Endothelial cell of umbilical vein (primary cell): ENCODE results near the gene HBZ. TPM values are rescaled to one million over a fixed set of nuclear protein-coding genes. Genes with fewer than 3 reads are reported as not detected.
"Not testable (repeated sequence)": the region's sequence is repeated elsewhere in the genome, so short reads cannot be mapped to it uniquely, and the experiment has no call there.

Experiments
- BruUV-seq: library from RNA; stranded (reverse); fragments of 400-500 nt; replicated peaks from 2 replicates; lab custom pipeline; 2021; lab: Mats Ljungman, UMichigan
- CTCF ChIA-PET: fragments of 300-600, 350-600 bp; sonication (Branson Sonifier 250); formaldehyde crosslinking; loops from one replicate; lab custom pipeline; 2021; ENCODE audit warnings: antibody characterized with exemption, inconsistent platforms; lab: Charles Lee
- POLR2A ChIA-PET: fragments of 300-600, 350-600 bp; sonication (Branson Sonifier 250); formaldehyde crosslinking; loops from one replicate; lab custom pipeline; 2021; ENCODE audit warnings: antibody characterized with exemption, inconsistent platforms; lab: Charles Lee
- DNase-seq: peaks from one replicate; pipeline ENCODE4 v3.0.0-alpha.2; 2011; ENCODE audit warnings: low read depth, low spot score
- FAIRE-seq: peaks from 2 replicates; lab custom pipeline; 2011; peaks lifted over from hg19 to GRCh38; lab: Jason Lieb, UNC
- H2AFZ ChIP-seq: 2 replicates; pipeline ENCODE4 v1.6.0; 2012; ENCODE audit warnings: low read depth, low read length, control low read depth, inconsistent platforms
- H3K27ac ChIP-seq: 2 replicates; pipeline ENCODE4 v1.5.1; 2011; ENCODE audit warnings: low read depth, mild to moderate bottlenecking, control low read depth, low read length, moderate library complexity; ENCODE audit not compliant: insufficient read depth
- H3K27me3 ChIP-seq, 2 experiments: 2 replicates each; pipeline versions ENCODE4 v1.6.0 to v1.6.1; 2011; ENCODE audit warnings: low read length in 2 of 2, mixed read lengths in 1 of 2; ENCODE audit not compliant: control insufficient read depth in 2 of 2, insufficient read depth in 2 of 2
- H3K36me3 ChIP-seq, 2 experiments: 2 replicates in 1 of 2; 3 replicates in 1 of 2; pipeline ENCODE4 v1.5.1; 2011; ENCODE audit warnings: low read length in 2 of 2, mild to moderate bottlenecking in 1 of 2, moderate library complexity in 1 of 2; ENCODE audit not compliant: control insufficient read depth in 2 of 2, insufficient read depth in 2 of 2; ENCODE audit errors: extremely low read depth in 1 of 2
- H3K4me1 ChIP-seq: 3 replicates; pipeline ENCODE4 v1.5.1; 2011; ENCODE audit warnings: mild to moderate bottlenecking, low read length; ENCODE audit not compliant: control insufficient read depth, insufficient read depth; ENCODE audit errors: extremely low read depth
- H3K4me2 ChIP-seq: 2 replicates; pipeline ENCODE4 v1.6.1; 2011; ENCODE audit warnings: low read length, control low read depth, mixed read lengths; ENCODE audit not compliant: insufficient read depth
- H3K4me3 ChIP-seq, 3 experiments: fragments of 200-600 bp in 1 of 3; sonication (generic), shearing (Covaris generic) in 1 of 3; replicated peaks in 1 of 3; 2 replicates each; pipeline ENCODE4 v1.5.1; 2011 to 2016; ENCODE audit warnings: control low read depth in 3 of 3, low read length in 3 of 3, mild to moderate bottlenecking in 2 of 3, inconsistent platforms in 1 of 3, low read depth in 1 of 3, moderate library complexity in 1 of 3; ENCODE audit not compliant: insufficient read depth in 1 of 3
- H3K79me2 ChIP-seq: 2 replicates; pipeline ENCODE4 v1.6.0; 2012; ENCODE audit warnings: low read length, inconsistent platforms; ENCODE audit not compliant: control insufficient read depth, insufficient read depth
- H3K9ac ChIP-seq: replicated peaks from 2 replicates; pipeline ENCODE3; 2011; ENCODE audit warnings: low read length, control low read depth; ENCODE audit not compliant: insufficient read depth; ENCODE audit errors: extremely low read depth
- H3K9me1 ChIP-seq: replicated peaks from 3 replicates; pipeline ENCODE4 v1.6.0; 2011; ENCODE audit warnings: mild to moderate bottlenecking, low read length; ENCODE audit not compliant: control insufficient read depth, insufficient read depth; ENCODE audit errors: extremely low read depth
- H3K9me3 ChIP-seq: replicated peaks from 2 replicates; pipeline ENCODE4 v1.5.1; 2012; ENCODE audit warnings: low read length, inconsistent platforms; ENCODE audit not compliant: control insufficient read depth, insufficient read depth
- H4K20me1 ChIP-seq: replicated peaks from 2 replicates; pipeline ENCODE3; 2011; ENCODE audit warnings: mild to moderate bottlenecking, low read length; ENCODE audit not compliant: control insufficient read depth, insufficient read depth; ENCODE audit errors: extremely low read depth
- CTCF ChIP-seq, 2 donors: IDR thresholded peaks; 1 replicate in 1 of 2; 2 replicates in 1 of 2; pipeline ENCODE4 v1.5.1; 2011; ENCODE audit warnings: low read length in 2 of 2, mild to moderate bottlenecking in 2 of 2, moderate library complexity in 2 of 2, control low read depth in 1 of 2, inconsistent platforms in 1 of 2, low read depth in 1 of 2; ENCODE audit not compliant: insufficient read depth in 1 of 2; ENCODE audit errors: extremely low read depth in 1 of 2
- EZH2 ChIP-seq: IDR thresholded peaks from 2 replicates; pipeline ENCODE4 v1.6.1; 2012; ENCODE audit warnings: borderline replicate concordance, low read depth, mild to moderate bottlenecking, moderate library complexity, low read length, inconsistent platforms; ENCODE audit not compliant: severe bottlenecking
- FOS ChIP-seq: IDR thresholded peaks from 2 replicates; pipeline ENCODE4 v1.6.1; 2011; ENCODE audit warnings: mild to moderate bottlenecking, low read length, moderate library complexity, borderline replicate concordance; ENCODE audit not compliant: insufficient read depth
- GATA2 ChIP-seq: IDR thresholded peaks from 2 replicates; pipeline ENCODE4 v1.7.0; 2011; ENCODE audit warnings: low read depth, mild to moderate bottlenecking, moderate library complexity, mixed read lengths, low read length; ENCODE audit not compliant: insufficient read length, insufficient read depth
- JUN ChIP-seq: IDR thresholded peaks from 2 replicates; pipeline ENCODE4 v1.6.1; 2011; ENCODE audit warnings: borderline replicate concordance, low read depth; ENCODE audit not compliant: insufficient read length, insufficient read depth
- MAX ChIP-seq: IDR thresholded peaks from 2 replicates; pipeline ENCODE4 v1.6.1; 2011; ENCODE audit not compliant: insufficient read depth, insufficient read length
- MYC ChIP-seq: IDR thresholded peaks from one replicate; pipeline ENCODE4 v1.6.1; 2011; ENCODE audit warnings: mild to moderate bottlenecking, low read depth, low read length
- POLR2A ChIP-seq: IDR thresholded peaks from 2 replicates; pipeline ENCODE4 v1.6.1; 2012; ENCODE audit warnings: low read depth, mild to moderate bottlenecking, control low read depth, low read length
- POLR2AphosphoS5 ChIP-seq: IDR thresholded peaks from 2 replicates; pipeline ENCODE4 v1.6.1; 2012; ENCODE audit warnings: low read depth, mild to moderate bottlenecking, control low read depth, low read length, moderate library complexity; ENCODE audit not compliant: insufficient read depth
- dilution Hi-C: fragments of 300-500 bp; cut with MboI; formaldehyde crosslinking; loops from one replicate; pipeline ENCODE4 v1.15.0; 2019; ENCODE audit warnings: low sequenced_read_pairs; ENCODE audit not compliant: extremely low pct_ligation_motif_present
- intact Hi-C: fragments of 100-400 bp; cut with micrococcal nuclease; formaldehyde crosslinking; loops from one replicate; pipeline ENCODE4 v1.10.0; 2022
- polyA plus RNA-seq, 4 experiments: library from polyadenylated mRNA; depleted of rRNA in 3 of 4; stranded (reverse) in 3 of 4; unstranded in 1 of 4; fragments of >200 nt; gene quantifications; 2 replicates each; pipeline versions ENCODE4 v1.2.1 to v1.2.3, GENCODE V29; 2011 to 2012; ENCODE audit warnings: missing spikeins in 1 of 4
- total RNA-seq: library from RNA; stranded (reverse); gene quantifications from 2 replicates; pipeline ENCODE4 v1.2.3, GENCODE V29; 2021

The HBZ gene
- total and polyA plus RNA-seq, 2 donors (not counting 3 experiments of a cell fraction or from before 2014, with no cell fraction given) = not detected

GRCh38 chr16:159136-159849, 6.8 kb downstream of the HBZ start:
- BruUV-seq = no TSS peak
- intact Hi-C loops = no loop called here
- no peaks in the 10 kb centered on the region for H4K20me1 ChIP-seq
- H3K9me3 ChIP-seq = no peaks in the 10 kb centered on the region
- CTCF ChIA-PET = interaction anchor here (0.6 to 4.7 kb wide), 3 partner anchors 42 to 203 kb away, joined by 3 to 24 read pairs (median 3); no protein-coding TSS in a partner anchor
- POLR2A ChIA-PET = no interaction called here
- no peak overlapping the region for H3K9ac ChIP-seq
- H3K27me3 ChIP-seq = peaks cover 7 to 12% of the 10 kb centered on the region in 2 experiments
- no peak overlapping the region for H3K4me3 ChIP-seq
- peaks cover 8% of the 10 kb centered on the region for H3K4me1 ChIP-seq
- FAIRE-seq = no peak
- no peaks in the 10 kb centered on the region for H3K36me3 ChIP-seq
- no peak overlapping the region for H2AFZ ChIP-seq
- no peak for TF ChIP-seq GATA2
- no peak for TF ChIP-seq POLR2A
- no peak for TF ChIP-seq EZH2
- TF ChIP-seq CTCF (IDR thresholded peaks at IDR 0.05; ENCODE audit: extremely low read depth in 1 of 2, insufficient read depth in 1 of 2, low read depth in 1 of 2, low read length in 2 of 2) = no peak
- no peak for TF ChIP-seq MAX
- TF ChIP-seq MYC = no peak
- no peak for TF ChIP-seq FOS
- TF ChIP-seq JUN = no peak
- no peak for TF ChIP-seq POLR2AphosphoS5
- H3K9me1 ChIP-seq = no peaks in the 10 kb centered on the region
- H3K27ac ChIP-seq = no peak overlapping the region
- H3K4me2 ChIP-seq = no peak overlapping the region
- dilution Hi-C loops = no loop called here
- DNase-seq = no peak
- no peaks in the 10 kb centered on the region for H3K79me2 ChIP-seq

- dilution Hi-C loops, intact Hi-C loops, H3K9me3 ChIP-seq, FAIRE-seq, H3K9ac ChIP-seq, H3K4me2 ChIP-seq, H3K4me3 ChIP-seq, POLR2A ChIA-PET, H3K36me3 ChIP-seq, H3K79me2 ChIP-seq, H3K4me1 ChIP-seq, BruUV-seq, H3K27ac ChIP-seq, DNase-seq, H2AFZ ChIP-seq, H3K9me1 ChIP-seq, H4K20me1 ChIP-seq: not testable (repeated sequence)
- CTCF ChIA-PET = interaction anchor here (4.7 kb wide), 1 partner anchor 53 kb away, joined by 24 read pairs; no protein-coding TSS in a partner anchor
- H3K27me3 ChIP-seq = peaks cover 8 to 11% of the 10 kb centered on the region in 2 experiments
Measured at GRCh38 chr16:160242-160641, 7.8 kb downstream of the HBZ start.
